Tibial artery (tissue), 4 donors: ENCODE results near the gene ZBTB45.

Experiments used
- DNase-seq, 2 donors: peaks; one replicate each; pipeline ENCODE4 v3.0.0-alpha.2; 2019
- H3K27ac ChIP-seq, 2 donors: fragments of 200-600 bp; sonication (generic) in 1 of 2; 1 replicate in 1 of 2; 2 replicates in 1 of 2; pipeline ENCODE4 v1.5.1; 2018 to 2019; ENCODE audit warnings: mild to moderate bottlenecking in 1 of 2
- H3K27me3 ChIP-seq, 2 donors: fragments of 200-600 bp; sonication (generic) in 1 of 2; one replicate each; pipeline versions ENCODE4 v1.5.1 to v1.6.0; 2016 to 2019
- H3K36me3 ChIP-seq, 3 donors: fragments of 200-600 bp; sonication (generic) in 2 of 3; one replicate each; pipeline ENCODE4 v1.5.1; 2016 to 2019; ENCODE audit warnings: mild to moderate bottlenecking in 2 of 3
- H3K4me1 ChIP-seq, 4 donors: fragments of 200-600 bp; sonication (generic) in 2 of 4; 1 replicate in 3 of 4; 2 replicates in 1 of 4; pipeline ENCODE4 v1.5.1; 2016 to 2019
- H3K4me3 ChIP-seq, 2 donors: fragments of 200-600 bp; sonication (generic) in 1 of 2; 1 replicate in 1 of 2; 2 replicates in 1 of 2; pipeline ENCODE4 v1.5.1; 2018 to 2019; ENCODE audit warnings: mild to moderate bottlenecking in 2 of 2
- H3K9me3 ChIP-seq, 3 donors: fragments of 200-600 bp; sonication (generic) in 1 of 3; one replicate each; pipeline ENCODE4 v1.5.1; 2016 to 2019
- intact Hi-C: fragments of 100-400 bp; cut with DNase I; formaldehyde crosslinking; loops from one replicate; pipeline ENCODE4 v1.15.0; 2023; ENCODE audit warnings: low total_unique reads
- TF ChIP-seq, protein P1 (sequence below), 2 experiments: fragments of 200-600 bp in 1 of 2; fragments of 450-650 bp in 1 of 2; IDR thresholded peaks; one replicate each; pipeline ENCODE4 v1.5.1; 2017 to 2019; ENCODE audit warnings: antibody characterized with exemption in 2 of 2, mild to moderate bottlenecking in 1 of 2, moderate library complexity in 1 of 2

The ZBTB45 gene

GRCh38 chr19:58562122-58563033 lies 42.8 kb upstream of the ZBTB45 start:
- DNase-seq = peak in 1 of 2 donors; percentile 74
- intact Hi-C loops = no loop called here
- H3K4me3 ChIP-seq = peak overlapping the region; percentile 48 to 51
- H3K27ac ChIP-seq = peak overlapping the region; percentile 25 to 74
- no peaks in the 10 kb centered on the region for H3K27me3 ChIP-seq
- no peaks in the 10 kb centered on the region for H3K9me3 ChIP-seq
- peaks cover 0 to 42% (median 38%) of the 10 kb centered on the region in 4 donors for H3K4me1 ChIP-seq
- TF ChIP-seq, protein P1, sequence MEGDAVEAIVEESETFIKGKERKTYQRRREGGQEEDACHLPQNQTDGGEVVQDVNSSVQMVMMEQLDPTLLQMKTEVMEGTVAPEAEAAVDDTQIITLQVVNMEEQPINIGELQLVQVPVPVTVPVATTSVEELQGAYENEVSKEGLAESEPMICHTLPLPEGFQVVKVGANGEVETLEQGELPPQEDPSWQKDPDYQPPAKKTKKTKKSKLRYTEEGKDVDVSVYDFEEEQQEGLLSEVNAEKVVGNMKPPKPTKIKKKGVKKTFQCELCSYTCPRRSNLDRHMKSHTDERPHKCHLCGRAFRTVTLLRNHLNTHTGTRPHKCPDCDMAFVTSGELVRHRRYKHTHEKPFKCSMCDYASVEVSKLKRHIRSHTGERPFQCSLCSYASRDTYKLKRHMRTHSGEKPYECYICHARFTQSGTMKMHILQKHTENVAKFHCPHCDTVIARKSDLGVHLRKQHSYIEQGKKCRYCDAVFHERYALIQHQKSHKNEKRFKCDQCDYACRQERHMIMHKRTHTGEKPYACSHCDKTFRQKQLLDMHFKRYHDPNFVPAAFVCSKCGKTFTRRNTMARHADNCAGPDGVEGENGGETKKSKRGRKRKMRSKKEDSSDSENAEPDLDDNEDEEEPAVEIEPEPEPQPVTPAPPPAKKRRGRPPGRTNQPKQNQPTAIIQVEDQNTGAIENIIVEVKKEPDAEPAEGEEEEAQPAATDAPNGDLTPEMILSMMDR (IDR thresholded peaks at IDR 0.05) = no peak
- peaks cover 0 to 11% (median 3%) of the 10 kb centered on the region in 3 donors for H3K36me3 ChIP-seq

GRCh38 chr19:58561373-58562121 lies 41.9 kb upstream of the ZBTB45 start:
- Histone ChIP-seq H3K4me3 (peak overlapping the region; percentile 48 to 51), H3K9me3 (no peaks in the 10 kb centered on the region), H3K36me3 (peaks cover 3 to 11% (median 7%) of the 10 kb centered on the region in 3 donors), H3K27me3 (no peaks in the 10 kb centered on the region), H3K27ac (peak overlapping the region; percentile 25 to 74), H3K4me1 (peaks cover 0 to 50% (median 46%) of the 10 kb centered on the region in 4 donors)
- intact Hi-C loops = no loop called here
- TF ChIP-seq, protein P1 (IDR thresholded peaks at IDR 0.05) = no peak
- DNase-seq = peak in 1 of 2 donors; percentile 58

- Histone ChIP-seq H3K4me1 (peaks cover 0 to 57% (median 52%) of the 10 kb centered on the region in 4 donors), H3K27ac (no peak overlapping the region), H3K9me3 (no peaks in the 10 kb centered on the region), H3K4me3 (no peak overlapping the region), H3K27me3 (no peaks in the 10 kb centered on the region), H3K36me3 (peaks cover 10 to 13% (median 13%) of the 10 kb centered on the region in 3 donors)
- DNase-seq = no peak
- intact Hi-C loops = no loop called here
- TF ChIP-seq, protein P1 (IDR thresholded peaks at IDR 0.05) = no peak
These were observed 41.3 kb upstream of the ZBTB45 start for GRCh38 chr19:58560921-58561320.

GRCh38 chr19:58560007-58560887 lies 40.6 kb upstream of the ZBTB45 start:
- DNase-seq = no peak
- Histone ChIP-seq H3K27me3 (no peaks in the 10 kb centered on the region), H3K36me3 (peaks cover 11 to 17% (median 17%) of the 10 kb centered on the region in 3 donors), H3K27ac (peak overlapping the region; percentile 99 to 100), H3K4me3 (peak overlapping the region; percentile 89 to 90), H3K4me1 (peaks cover 0 to 63% (median 58%) of the 10 kb centered on the region in 4 donors), H3K9me3 (no peaks in the 10 kb centered on the region)
- intact Hi-C loops = no loop called here
- TF ChIP-seq, protein P1 (IDR thresholded peaks at IDR 0.05) = no peak
